Measurements from ENCODE around the gene H1-8.

DNA sequence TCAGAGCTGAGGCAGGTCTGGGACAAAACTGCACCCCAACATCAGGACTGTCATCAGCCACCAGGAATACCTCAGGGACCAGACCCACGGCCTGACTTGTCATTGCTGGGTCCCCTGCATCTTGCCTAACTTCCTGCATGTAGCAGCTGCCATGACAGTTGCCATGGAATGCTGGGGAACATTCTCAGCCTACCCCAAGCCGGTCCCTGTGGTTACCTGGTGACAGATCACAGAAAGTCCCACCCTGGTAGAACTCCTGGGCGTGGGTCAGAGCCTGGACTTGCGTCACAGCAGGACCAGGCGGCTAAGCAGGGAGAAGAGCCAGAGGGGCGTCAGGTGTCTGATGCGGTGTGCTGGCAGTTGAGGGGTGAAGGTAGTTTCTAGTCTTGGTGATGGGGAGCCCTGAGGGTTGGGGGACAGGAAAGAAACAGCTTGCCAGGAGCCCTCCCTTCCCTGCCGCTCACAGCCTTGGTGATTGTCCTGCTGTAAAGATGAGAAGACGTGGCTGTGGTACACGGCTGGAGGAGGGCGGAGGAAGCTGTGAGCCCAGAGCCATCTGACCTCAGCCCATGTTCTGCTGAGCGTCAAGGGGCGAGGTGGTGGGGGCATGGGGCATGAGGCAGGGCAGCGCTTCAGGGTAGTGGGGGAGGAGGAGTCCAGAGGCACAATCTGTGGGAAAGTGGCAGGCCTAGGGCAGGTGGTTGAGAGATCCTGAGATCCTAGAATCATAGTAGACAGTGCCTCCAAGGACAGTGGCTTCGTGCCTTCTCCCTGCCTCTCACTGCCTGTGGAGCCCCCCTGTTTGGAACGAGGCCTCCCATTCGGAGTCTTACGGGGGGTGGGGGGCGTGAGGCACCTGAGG is 5.4 kb downstream of the H1-8 start:
- TF ChIP-seq TCF7L2 (IDR thresholded peaks at IDR 0.05; ENCODE audit: borderline replicate concordance, low read depth, low read length) (no peak), ZNF114 (tag by site-specific recombination; IDR thresholded peaks at IDR 0.05) (no peak), MYNN (tag by site-specific recombination; IDR thresholded peaks at IDR 0.05; ENCODE audit: borderline replicate concordance) (no peak), PBX3 (CRISPR knock-in tag; IDR thresholded peaks at IDR 0.05) (no peak), ZNF239 (tag by site-specific recombination; IDR thresholded peaks at IDR 0.05) (no peak), GLI4 (tag by site-specific recombination; IDR thresholded peaks at IDR 0.05) (no peak), ZNF426 (tag by site-specific recombination; IDR thresholded peaks at IDR 0.05) (no peak), ZNF843 (tag by site-specific recombination; IDR thresholded peaks at IDR 0.05) (no peak), ZNF274 (IDR thresholded peaks at IDR 0.05; ENCODE audit: low read length) (no peak), ZNF274 (tag by site-specific recombination; IDR thresholded peaks at IDR 0.05; ENCODE audit: borderline replicate concordance) (no peak), ZNF600 (tag by site-specific recombination; IDR thresholded peaks at IDR 0.05) (no peak)
- TF ChIP-seq, protein P1, sequence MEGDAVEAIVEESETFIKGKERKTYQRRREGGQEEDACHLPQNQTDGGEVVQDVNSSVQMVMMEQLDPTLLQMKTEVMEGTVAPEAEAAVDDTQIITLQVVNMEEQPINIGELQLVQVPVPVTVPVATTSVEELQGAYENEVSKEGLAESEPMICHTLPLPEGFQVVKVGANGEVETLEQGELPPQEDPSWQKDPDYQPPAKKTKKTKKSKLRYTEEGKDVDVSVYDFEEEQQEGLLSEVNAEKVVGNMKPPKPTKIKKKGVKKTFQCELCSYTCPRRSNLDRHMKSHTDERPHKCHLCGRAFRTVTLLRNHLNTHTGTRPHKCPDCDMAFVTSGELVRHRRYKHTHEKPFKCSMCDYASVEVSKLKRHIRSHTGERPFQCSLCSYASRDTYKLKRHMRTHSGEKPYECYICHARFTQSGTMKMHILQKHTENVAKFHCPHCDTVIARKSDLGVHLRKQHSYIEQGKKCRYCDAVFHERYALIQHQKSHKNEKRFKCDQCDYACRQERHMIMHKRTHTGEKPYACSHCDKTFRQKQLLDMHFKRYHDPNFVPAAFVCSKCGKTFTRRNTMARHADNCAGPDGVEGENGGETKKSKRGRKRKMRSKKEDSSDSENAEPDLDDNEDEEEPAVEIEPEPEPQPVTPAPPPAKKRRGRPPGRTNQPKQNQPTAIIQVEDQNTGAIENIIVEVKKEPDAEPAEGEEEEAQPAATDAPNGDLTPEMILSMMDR (tag by site-specific recombination; IDR thresholded peaks at IDR 0.05), result no peak
